ENCODE measurements around the gene MRPL28.
A peak's percentile ranks its signal among the peaks of the same experiment; 100 is the strongest.

Gene MRPL28

GRCh38 chr16:373020-373598 is 2.8 kb upstream of the MRPL28 start:
- DNase-seq (ENCODE audit: low read depth): no peak
- no peak for TF ChIP-seq CTCF (IDR thresholded peaks at IDR 0.05; ENCODE audit: control insufficient read depth, extremely low read depth, insufficient read depth)

GRCh38 chr16:372302-372983 is 2.1 kb upstream of the MRPL28 start:
- no peak overlapping the region for H3K4me3 ChIP-seq (ENCODE audit: low read depth, low read length)
- TF ChIP-seq CTCF (IDR thresholded peaks at IDR 0.05; ENCODE audit: control insufficient read depth, extremely low read depth, insufficient read depth): no peak
- DNase-seq (ENCODE audit: low read depth): no peak

More at GRCh38 chr16:373020-373598, 2.8 kb upstream of the MRPL28 start:
- no peak overlapping the region for H3K4me3 ChIP-seq (ENCODE audit: low read depth, low read length)

- no peak for DNase-seq (ENCODE audit: low read depth)
- TF ChIP-seq CTCF (IDR thresholded peaks at IDR 0.05; ENCODE audit: control insufficient read depth, extremely low read depth, insufficient read depth): no peak
- no peak overlapping the region for H3K4me3 ChIP-seq (ENCODE audit: low read depth, low read length)
Measured at GRCh38 chr16:371515-372301, 1.4 kb upstream of the MRPL28 start.

- no peak for DNase-seq (ENCODE audit: low read depth)
Measured at GRCh38 chr16:370979-371514, 709 bp upstream of the MRPL28 start.

GRCh38 chr16:369866-370436 is 387 bp downstream of the MRPL28 start:
- no peak for DNase-seq (ENCODE audit: low read depth)
- peak overlapping the region; percentile 47 for H3K4me3 ChIP-seq (ENCODE audit: low read depth, low read length)
- no peak for TF ChIP-seq CTCF (IDR thresholded peaks at IDR 0.05; ENCODE audit: control insufficient read depth, extremely low read depth, insufficient read depth)

More at GRCh38 chr16:370979-371514, 709 bp upstream of the MRPL28 start:
- 0 out of 2 replicates have a peak overlapping the region, but pooled peaks have one; percentile 47 for H3K4me3 ChIP-seq (ENCODE audit: low read depth, low read length)
- no peak for TF ChIP-seq CTCF (IDR thresholded peaks at IDR 0.05; ENCODE audit: control insufficient read depth, extremely low read depth, insufficient read depth)

GRCh38 chr16:369275-369865 is 968 bp downstream of the MRPL28 start:
- no peak for DNase-seq (ENCODE audit: low read depth)
- peak overlapping the region; percentile 47 for H3K4me3 ChIP-seq (ENCODE audit: low read depth, low read length)
- no peak for TF ChIP-seq CTCF (IDR thresholded peaks at IDR 0.05; ENCODE audit: control insufficient read depth, extremely low read depth, insufficient read depth)

Measured in LNCaP clone FGC (cell line).